Amygdala (tissue), 56 donors: ENCODE data around the gene MYCBP.
A peak's percentile ranks its signal among the peaks of the same experiment; 100 is the strongest.
"Not testable (repeated sequence)": the region's sequence is repeated elsewhere in the genome, so short reads cannot be mapped to it uniquely, and the experiment has no call there.

ENCODE experiments used
- DNase-seq, 56 donors: peaks; one replicate each; lab custom pipeline; 2025; lab: John Stamatoyannopoulos, UW

The MYCBP gene

DNA sequence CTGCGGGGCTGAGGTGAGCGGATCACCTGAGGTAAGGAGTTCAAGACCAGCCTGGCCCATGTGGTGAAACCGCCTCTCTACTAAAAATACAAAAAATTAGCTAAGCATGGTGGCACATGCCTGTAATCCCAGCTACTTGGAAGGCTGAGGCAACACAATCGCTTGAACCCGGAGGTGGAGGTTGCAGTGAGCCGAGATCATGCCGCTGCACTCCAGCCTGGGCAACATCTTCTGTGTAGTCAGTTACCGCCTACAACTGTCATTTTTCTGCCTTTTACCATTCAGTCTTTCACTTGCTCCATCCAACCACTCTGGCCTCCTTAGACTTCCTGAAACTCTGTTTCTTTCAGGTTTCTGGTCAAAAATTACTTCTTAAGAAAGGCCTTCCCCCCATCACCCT is 2.2 kb downstream of the MYCBP start:
- no peak for DNase-seq

DNA sequence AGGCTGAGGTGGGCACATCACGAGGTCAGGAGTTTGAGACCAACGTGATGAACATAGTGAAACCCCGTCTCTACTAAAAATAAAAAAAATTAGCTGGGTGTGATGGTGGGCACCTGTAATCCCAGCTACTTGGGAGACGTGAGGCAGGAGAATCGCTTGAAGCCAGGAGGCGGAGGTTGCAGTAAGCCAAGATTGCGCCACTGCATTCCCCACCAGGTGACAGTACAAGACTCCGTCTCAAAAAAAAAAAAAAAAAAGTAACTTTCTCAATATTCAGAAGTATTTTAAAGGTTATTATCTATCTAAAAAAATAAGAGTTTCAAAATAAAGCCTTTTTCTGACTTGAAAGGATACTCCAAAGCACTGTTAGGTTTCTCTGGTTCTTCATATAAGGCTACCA is 5.9 kb downstream of the MYCBP start:
- DNase-seq, result no peak

DNA sequence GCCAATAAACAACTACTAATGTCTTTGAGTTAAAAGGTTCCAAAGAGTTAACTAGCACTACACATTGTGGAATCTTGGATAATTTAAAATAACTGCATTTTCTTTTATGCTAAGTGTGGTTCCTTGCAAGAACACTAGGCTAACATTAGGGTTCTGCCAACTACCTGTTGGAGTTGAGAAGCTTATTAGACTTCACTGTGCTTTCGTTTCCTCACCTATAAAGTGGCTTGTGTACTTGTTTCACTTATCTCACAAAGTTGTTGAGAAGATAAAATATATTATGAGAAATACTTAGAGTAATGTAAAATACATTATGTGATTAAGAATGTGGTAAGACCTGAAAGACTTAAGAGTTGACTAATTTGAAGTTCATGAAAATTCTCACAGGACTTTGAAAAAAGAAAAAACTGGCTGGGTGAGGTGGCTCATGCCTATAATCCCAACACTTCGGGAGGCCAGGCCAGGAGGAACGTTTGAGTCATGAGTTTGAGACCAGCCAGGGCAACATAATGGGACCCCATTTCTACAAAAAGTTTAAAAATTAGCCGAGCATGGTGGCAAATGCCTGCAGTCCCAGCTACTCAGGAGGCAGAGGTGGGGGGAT is 7.9 kb downstream of the MYCBP start:
- no peak for DNase-seq

DNA sequence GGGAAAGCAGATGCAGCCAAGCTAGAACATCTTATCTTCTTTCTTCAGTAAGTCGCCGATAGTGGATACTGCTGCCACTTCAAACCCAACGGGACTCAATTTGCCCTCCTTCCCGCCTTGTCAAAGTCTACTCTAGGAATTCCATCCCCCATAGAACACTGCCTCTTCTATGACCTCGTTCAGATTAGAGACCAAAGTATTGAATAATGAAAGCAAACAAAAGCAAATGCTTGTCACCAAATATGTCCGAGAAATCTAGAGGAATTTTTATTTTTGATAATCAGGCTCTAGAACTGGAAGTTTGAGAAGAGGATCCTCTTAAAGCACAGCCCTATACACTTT is 12.7 kb downstream of the MYCBP start:
- no peak for DNase-seq

DNA sequence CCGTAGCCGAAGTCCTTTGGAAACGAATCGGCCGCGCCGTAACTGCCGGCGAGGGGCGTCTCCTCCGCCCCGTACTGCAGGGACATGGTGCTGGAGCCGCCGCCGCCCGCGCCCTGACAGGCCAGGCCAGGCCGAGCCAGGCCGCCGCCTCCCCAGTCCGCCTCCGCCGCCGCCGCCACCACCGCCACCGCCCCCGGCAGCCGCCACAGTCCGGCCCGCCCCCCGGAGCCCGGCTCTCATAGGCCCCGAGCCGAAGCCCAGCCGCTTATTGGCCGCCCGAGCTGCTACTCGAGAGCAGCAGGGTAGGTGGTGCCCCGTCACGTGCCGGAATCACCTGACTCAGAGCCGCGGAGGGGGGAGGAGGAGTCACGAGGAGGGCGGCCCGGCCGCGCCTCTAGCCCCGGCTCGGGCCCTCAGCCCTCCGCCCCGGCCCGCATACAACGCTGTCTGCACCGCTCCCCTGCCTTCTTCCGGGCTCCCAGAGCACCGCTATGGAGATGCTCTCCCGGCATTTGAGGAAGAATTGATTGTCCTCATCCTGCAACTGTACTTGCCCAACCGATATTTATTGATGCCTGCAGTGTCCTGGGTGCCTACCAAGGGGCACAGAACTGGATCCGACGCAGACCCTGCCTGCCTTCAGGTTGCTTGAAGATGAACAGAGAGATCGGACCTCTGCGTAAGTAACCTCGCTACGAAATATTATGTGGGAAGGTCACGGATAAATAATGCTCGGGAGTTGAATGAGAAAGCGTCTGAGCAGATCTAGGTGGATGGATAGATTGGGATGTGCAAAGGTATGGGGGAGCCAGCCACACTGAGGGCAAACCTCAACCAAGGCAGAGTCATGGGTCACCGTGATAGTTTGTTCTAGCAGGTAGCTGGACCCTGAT is 13.3 kb downstream of the MYCBP start, which contains the start of gene RRAGC:
Gene RRAGC, minus strand, starts transcription at position 212 of the 893 bp plus-strand sequence. Its CDS starts 126 bp downstream, at position 86.
- peak; percentile 79 to 100 (median 98) for DNase-seq

DNA sequence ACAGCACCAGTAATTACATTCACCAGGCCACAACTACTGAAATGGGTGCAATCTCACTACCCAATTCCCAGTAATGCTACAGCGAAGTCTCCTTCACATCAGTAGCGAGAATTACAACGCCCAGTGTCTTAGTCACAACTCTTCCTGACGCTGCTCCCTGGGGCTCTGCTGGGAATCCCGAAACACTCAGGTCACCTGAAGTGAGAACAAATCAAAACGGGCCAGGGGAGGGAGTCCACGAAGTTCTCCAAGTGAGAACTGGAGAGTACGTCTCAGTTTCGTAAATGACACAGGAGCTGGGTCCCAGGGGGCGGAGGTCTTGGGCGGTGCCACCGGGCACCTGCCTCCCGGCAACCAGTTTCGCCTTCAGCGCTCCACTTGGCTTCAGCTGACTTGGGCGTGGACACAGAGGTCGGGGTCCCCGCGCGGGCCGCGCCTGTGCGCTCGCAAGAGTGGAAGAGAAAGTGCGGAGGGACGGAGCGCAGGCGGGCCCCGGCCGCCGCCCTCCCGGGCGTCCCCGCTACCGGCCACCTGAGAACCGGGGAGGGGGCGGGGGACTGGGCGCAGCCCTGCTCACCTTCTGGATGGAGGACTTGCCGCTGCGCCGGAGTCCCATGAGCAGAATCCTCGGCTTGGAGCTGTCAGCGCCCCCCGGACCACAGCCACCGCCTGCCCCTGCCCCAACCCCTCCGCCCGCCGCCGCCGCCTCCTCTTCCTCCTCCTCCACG is 14.2 kb downstream of the MYCBP start:
- DNase-seq, result peak in 25 of 56 donors; percentile 17 to 58 (median 40)

DNA sequence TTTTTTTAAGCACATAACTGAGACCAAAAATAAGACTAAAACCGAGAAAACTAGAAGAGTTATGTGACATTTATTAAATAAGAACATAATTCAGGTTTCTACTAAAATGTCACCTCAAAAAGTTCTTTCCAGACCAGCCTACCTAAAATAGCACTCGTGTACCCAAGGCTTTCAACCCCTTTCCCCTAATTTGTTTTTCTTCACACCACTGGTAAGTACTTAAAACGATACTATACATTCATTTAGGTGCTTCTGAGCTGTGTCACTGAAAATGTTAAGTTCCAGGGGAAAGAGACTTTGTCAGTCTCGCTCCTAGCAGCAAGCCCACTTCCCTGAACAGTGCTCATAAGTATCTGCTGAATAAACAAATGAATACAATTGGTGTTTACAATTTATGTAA is 20.4 kb downstream of the MYCBP start:
- DNase-seq, result no peak

DNA sequence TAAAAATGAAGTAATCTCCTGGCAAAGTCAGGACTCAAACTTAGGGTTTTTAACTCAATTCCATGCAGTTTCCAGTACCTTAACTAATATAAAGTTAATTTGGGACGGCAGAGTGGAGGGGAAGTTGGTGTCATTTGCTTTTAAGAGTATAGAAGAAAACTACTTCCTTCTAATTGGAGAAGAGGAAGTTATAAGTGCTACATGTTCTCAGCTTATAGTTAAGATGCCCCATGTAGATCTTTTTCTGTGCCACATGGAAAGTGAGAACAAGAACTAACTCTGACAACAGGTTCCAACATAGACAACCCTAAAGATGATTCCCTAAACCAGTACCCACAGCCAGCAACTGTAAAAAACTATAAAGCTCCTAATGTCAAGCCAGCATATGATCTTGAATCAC is 25.1 kb downstream of the MYCBP start:
- no peak for DNase-seq

DNA sequence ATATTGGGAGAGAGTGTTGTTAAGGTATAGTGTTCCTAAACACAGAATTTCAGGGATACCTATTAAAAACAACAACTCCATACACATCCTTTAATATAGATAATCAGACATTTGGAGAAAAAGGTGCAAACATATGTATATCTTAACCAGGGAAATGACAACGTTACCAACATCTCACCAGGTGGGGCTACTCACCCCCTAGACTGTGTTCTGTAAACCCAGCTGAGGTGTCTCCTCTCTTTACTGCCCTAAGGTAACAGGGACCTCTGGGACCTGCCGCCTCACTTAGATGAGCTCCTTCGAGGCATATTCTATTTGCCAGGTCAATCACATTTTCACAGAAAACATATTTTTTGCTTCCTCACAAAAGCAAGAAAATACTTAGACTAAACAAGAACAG is 26.9 kb downstream of the MYCBP start:
- DNase-seq, result no peak

DNA sequence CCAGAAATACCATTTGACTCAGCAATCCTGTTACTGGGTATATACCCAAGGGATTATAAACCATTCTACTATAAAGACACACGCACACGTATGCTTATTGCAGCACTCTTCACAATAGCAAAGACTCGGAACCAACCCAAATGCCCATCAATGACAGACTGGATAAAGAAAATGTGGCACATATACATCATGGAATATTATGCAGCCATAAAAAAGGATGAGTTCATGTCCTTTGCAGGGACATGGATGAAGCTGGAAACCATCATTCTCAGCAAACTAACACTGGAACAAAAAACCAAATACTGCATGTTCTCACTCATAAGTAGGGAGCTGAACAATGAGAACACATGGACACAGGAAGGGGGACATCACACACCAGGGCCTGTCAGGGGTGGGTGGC is 28.1 kb downstream of the MYCBP start:
- not testable (repeated sequence) for DNase-seq

DNA sequence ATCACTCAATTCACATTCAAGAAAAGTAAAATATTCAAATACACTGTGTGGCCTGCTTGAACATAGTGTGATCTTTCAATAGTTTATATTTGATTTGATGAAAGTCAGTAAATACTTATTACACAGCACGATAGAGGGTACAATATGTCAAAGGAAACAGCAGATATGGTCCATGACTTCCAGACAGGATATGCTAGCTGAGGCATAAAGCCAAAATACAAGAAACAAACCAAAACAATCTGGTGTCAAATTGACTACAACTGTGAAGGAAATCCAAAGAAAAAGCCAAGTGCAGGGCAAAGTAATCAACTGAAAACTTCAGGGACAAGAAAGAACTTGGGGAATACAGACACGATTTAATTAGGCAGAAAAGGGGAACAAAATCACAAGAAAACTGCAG is 32.9 kb downstream of the MYCBP start:
- DNase-seq, result no peak

DNA sequence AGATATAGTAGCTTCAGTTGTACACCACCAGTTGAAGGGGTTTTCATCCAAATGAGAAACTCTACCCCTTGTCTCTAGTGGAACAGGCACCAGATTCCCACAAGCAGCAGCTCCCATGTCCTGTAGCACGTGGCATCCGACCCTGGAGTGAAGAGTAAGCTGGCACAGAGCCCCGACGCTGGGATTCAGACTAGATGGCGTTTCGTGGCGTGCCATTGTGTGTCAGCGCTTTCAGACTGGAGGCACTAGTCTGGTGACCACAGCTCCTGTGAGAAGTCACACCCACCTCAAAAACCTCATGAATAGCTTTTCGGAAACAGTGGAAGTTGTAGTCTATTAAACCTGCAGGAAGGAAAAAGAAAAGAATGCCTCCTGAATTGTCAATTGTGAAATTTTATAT is 33.8 kb downstream of the MYCBP start:
- DNase-seq, result no peak

DNA sequence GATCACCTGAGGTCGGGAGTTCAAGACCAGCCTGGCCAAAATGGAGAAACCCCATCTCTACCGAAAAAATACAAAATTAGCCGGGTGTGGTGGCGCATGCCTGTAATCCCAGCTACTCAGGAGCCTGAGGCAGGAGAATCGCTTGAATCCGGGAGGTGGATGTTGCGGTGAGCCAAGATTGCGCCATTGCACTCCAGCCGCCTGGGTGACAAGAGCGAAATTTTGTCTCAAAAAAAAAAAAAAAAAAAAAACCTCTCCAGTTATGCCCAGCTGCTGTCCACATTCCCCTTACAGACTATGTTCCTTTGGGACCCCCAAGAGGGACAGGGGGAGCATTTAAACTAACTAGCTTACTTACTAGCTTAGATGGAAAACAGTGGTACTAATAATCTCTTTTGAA is 36.8 kb downstream of the MYCBP start:
- DNase-seq, result not testable (repeated sequence)

DNA sequence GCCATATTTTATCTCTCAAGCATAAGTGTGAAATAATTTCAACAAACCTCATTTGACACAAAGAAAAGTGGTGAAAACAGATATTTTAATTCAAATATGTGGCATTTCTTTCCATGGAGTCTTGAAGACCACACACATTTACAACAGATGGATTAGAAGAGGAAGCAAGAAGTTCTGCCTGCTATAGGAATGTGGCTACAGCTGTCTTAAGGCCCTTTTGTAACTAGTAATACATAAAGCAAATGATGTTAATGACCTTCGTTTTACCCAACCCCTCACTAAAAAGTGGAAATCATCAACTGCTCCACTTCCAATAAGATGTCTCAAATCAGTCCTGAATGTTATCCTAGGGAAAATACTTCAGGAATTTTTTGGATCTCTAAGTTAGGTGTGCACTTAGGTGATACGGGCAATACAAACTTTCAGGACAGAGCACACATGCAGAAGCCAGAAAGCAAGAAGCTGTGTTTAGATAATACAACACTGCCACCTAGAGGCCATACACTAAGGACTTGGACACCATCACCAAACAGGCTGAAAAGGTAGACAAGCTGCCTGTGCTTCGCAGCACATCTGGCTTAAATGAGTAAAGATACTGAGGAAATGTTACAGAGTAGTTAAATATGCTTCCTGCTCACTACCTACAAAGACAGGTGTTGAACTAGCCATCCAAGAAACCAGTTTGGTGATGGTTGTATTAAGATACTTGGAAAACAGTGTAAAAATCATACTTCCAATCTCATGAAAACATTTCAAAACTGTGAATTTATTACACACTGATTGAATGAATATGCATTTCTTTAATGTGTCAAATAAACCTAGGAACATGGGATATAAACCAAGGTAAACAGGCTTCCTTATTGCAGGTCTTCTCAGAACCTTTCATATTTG is 38.0 kb downstream of the MYCBP start:
- peak in 15 of 56 donors; percentile 2 to 67 (median 25) for DNase-seq

DNA sequence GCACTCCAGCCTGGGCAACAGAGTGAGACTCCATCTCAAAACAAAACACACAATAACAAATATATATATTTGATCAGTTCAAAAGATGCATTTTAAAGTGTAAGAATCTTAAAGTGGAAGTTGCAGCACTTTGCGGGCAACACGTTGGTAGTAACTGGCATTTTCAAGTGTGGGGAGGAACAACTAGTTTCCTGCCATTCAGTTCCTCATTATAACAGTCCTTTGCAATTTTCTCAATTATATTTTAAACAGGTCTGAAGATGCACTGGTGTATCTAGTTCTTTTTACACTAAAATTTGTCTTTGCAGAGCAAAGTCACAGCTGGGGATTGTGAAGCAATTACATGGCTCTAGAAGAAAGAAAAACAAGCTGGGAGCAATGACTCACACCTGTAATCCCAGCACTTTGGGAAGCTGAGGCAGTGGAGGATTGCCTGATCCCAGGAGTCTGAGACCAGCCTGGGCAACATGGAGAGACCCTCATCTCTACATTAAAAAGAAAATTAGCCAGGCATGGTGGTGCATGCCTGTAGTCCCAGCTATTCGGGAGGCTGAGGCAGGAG is 38.8 kb downstream of the MYCBP start:
- DNase-seq, result no peak

DNA sequence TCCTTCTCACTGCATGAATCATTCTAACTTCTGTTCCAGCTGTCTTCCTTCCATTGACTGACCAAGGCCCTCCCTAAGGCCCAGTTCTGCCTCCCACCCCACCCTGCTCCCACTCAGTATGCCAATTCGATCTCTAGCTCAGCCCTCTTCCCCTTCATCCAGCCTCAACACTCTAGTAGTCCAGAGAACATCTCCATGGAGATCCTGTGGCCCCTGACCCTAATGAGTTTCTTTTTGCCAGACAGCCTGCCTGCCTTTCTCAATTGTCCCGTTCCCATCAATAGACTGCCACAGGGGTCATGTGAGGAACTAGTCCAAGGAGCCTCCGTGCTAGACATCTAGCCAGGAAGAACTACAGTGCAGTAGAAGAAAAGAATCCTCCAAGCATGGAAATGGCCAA is 40.0 kb downstream of the MYCBP start:
- DNase-seq, result peak in 23 of 56 donors; percentile 7 to 69 (median 26)

DNA sequence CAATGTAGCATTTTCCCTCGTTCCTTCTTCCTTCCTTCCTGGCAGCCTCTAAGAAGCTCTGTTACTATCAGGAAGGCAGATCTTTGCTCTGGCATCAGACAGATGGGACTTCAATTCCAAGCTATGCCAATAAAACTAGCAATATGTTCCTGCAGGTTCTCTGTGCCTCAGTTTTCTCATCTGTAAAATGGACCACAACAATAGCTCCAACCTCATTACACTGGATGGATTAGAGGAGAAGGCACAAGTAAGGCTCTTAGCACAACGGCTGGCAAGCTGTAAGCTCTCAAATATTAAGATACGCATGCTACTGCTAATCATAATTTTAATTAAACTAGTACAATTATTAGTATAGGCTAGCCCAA is 40.8 kb downstream of the MYCBP start:
- no peak for DNase-seq

DNA sequence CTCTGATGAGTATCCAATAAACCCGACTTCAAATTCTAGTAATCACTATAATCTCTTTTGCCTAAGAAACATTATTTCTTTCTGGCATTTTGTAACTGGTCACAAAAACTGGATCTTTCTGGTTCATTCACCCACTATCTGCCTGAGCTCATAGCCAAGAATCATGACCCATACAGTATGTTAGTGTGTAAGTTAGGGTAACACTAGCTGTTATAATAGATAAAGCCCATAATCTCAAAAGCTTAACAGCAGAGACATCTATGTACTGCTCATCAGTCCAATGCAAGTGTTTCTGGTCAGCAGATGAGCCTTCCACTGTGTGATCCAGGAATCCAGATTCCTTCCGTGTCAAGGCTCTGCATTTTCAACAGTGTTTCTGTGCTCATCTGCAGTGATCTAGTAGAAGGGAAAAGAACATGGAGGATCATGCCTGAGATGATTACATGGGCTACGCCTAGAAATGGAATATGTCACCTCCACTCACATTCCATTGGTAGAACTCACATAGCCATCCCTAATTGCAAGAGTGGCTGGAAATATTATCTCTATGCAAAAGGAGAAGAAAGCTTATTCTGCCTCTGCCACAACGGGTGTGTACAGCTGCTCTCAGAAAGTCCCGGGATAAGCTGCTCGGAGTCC is 41.3 kb downstream of the MYCBP start:
- no peak for DNase-seq

DNA sequence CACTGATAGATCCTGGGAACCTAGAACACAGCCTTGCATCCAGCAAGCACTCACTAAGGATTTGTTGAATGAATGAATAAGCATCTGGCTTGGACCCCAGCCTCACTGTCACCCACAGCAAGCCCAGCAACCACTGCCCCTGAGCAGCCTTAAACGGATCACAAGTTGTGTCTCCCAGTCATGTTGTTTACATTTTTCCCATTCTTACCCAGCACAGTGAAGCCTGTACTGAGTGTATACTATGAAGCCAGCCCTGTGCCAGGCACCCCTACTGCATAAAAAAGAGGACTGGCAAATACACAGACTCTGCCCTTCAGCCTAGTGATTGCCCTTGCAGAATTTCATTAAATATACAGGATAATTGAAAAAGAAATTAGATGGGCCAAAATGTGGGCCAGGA is 43.8 kb downstream of the MYCBP start:
- DNase-seq, result no peak

DNA sequence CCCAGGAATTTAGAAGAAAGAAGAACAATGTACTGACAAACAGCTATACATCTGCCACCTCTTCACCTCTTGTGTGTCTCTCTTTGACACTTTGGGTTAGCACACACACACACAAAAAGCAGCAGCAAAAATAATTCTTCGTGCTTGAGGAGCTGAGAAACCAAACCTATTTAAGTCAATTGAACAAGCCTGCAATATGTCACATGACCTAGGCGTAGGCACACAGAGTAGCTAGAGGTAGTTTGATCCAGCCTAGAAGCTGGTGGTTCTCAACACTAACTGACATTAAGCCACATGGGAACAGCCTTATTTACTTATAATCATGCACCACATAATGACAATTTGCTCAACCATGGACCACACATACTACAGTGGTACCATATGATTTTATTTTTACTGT is 45.8 kb downstream of the MYCBP start:
- no peak for DNase-seq
